Measurements from ENCODE around the gene ABCA7.

The ABCA7 gene

DNA sequence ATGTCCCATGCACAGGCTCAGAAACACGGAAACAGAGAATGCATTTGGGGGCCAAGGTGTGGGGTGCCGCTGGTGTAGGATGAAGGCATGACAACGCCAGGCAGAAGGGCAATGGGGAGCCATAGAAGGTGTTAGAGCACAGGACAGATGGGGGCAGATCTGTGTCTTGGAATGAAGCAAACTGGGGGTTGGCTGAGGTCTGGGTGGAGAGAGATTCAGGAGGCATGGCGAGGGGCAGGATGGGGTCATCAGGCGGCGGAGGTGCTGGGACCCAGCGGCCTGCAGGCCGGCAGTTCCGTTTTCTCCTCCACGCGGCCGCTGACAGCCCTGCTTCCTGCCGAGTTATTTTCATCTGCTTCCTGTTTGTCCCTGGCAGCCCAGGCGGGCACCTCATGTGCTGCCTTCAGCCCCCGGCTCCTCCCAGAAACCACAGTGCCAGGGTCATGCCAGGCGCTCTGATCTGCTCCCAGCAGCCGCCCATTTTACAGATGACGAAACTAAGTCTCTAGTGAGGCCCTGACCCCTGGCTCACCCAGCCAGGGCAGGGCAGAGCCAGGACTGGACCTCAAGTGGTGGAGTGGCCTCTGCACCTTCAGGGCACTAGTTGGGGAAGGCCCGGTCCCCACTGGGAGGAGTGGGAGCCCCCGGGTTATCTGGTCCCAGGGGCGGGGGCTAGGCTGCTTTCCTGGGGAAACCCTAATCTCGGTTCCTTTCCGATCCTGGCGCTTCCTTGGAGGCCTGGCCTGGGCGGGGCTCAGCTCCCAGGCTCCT, 29.3 kb downstream of the ABCA7 start:
- no peak overlapping the region for H3K4me2 ChIP-seq (ENCODE audit: low read length)
- H3K4me1 ChIP-seq: peaks cover 2% of the 10 kb centered on the region
- no peak overlapping the region for H3K27ac ChIP-seq
- H3K27me3 ChIP-seq (ENCODE audit: control insufficient read depth, insufficient read depth, low read length): peaks cover 7% of the 10 kb centered on the region
- no peaks in the 10 kb centered on the region for H3K36me3 ChIP-seq (ENCODE audit: control insufficient read depth, insufficient read depth, low read length)
- no peak overlapping the region for H2AFZ ChIP-seq
- no peaks in the 10 kb centered on the region for H3K79me2 ChIP-seq
- no peak overlapping the region for H3K9ac ChIP-seq
- TF ChIP-seq, protein P1, sequence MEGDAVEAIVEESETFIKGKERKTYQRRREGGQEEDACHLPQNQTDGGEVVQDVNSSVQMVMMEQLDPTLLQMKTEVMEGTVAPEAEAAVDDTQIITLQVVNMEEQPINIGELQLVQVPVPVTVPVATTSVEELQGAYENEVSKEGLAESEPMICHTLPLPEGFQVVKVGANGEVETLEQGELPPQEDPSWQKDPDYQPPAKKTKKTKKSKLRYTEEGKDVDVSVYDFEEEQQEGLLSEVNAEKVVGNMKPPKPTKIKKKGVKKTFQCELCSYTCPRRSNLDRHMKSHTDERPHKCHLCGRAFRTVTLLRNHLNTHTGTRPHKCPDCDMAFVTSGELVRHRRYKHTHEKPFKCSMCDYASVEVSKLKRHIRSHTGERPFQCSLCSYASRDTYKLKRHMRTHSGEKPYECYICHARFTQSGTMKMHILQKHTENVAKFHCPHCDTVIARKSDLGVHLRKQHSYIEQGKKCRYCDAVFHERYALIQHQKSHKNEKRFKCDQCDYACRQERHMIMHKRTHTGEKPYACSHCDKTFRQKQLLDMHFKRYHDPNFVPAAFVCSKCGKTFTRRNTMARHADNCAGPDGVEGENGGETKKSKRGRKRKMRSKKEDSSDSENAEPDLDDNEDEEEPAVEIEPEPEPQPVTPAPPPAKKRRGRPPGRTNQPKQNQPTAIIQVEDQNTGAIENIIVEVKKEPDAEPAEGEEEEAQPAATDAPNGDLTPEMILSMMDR (IDR thresholded peaks at IDR 0.05): no peak
- no peak overlapping the region for H3K4me3 ChIP-seq (ENCODE audit: low read depth, low read length)
- H3K9me3 ChIP-seq (ENCODE audit: control insufficient read depth, low read length): no peaks in the 10 kb centered on the region

- no peak overlapping the region for H3K4me3 ChIP-seq (ENCODE audit: low read depth, low read length)
- H3K4me1 ChIP-seq: no peaks in the 10 kb centered on the region
- peak overlapping the region; percentile 13 for H3K4me2 ChIP-seq (ENCODE audit: low read length)
- H3K36me3 ChIP-seq (ENCODE audit: control insufficient read depth, insufficient read depth, low read length): no peaks in the 10 kb centered on the region
- TF ChIP-seq, protein P1 (IDR thresholded peaks at IDR 0.05): no peak
- no peak overlapping the region for H2AFZ ChIP-seq
- H3K27me3 ChIP-seq (ENCODE audit: control insufficient read depth, insufficient read depth, low read length): peaks cover 7% of the 10 kb centered on the region
- H3K9me3 ChIP-seq (ENCODE audit: control insufficient read depth, low read length): no peaks in the 10 kb centered on the region
- no peak overlapping the region for H3K27ac ChIP-seq
- H3K79me2 ChIP-seq: no peaks in the 10 kb centered on the region
- H3K9ac ChIP-seq: no peak overlapping the region
These were observed 30.6 kb downstream of the ABCA7 start for GRCh38 chr19:1070576-1070930.

GRCh38 chr19:1070931-1071791, 31.3 kb downstream of the ABCA7 start:
- H2AFZ ChIP-seq: no peak overlapping the region
- H3K27me3 ChIP-seq (ENCODE audit: control insufficient read depth, insufficient read depth, low read length): peaks cover 7% of the 10 kb centered on the region
- H3K9ac ChIP-seq: no peak overlapping the region
- no peaks in the 10 kb centered on the region for H3K79me2 ChIP-seq
- no peaks in the 10 kb centered on the region for H3K4me1 ChIP-seq
- H3K27ac ChIP-seq: no peak overlapping the region
- H3K9me3 ChIP-seq (ENCODE audit: control insufficient read depth, low read length): no peaks in the 10 kb centered on the region
- TF ChIP-seq, protein P1 (IDR thresholded peaks at IDR 0.05): no peak
- peak overlapping the region; percentile 13 for H3K4me2 ChIP-seq (ENCODE audit: low read length)
- H3K36me3 ChIP-seq (ENCODE audit: control insufficient read depth, insufficient read depth, low read length): no peaks in the 10 kb centered on the region
- no peak overlapping the region for H3K4me3 ChIP-seq (ENCODE audit: low read depth, low read length)

DNA sequence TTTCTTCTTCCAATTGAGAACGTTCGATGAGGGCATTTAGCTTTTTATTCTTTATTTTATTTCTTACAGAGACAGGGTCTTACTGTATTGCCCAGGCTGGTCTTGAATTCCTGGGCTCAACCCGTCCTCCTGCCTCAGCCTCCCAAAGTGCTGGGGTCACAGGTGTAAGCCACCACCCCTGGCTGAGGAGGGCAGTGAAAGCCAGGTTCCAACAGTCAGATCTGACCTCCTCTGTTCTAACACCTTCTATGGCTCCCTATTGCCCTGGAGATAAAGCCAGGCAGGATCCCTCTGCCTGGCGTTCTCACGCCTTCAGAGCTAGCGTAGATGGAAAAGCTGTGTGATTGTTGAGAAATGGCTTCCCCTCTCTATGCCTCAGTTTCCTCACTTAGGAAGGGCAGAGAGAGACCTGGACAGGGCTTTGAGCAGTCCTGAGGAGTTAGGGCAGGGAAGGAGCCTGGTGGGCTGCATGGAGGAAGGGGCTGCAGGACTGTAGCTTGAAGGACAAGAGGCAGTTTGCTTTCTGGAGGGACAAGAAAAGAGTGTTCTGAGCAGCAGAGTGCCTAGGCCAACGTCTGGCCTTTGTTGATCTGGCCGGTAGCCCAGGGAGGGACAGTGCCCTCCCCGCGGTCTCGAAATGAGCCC, 32.6 kb downstream of the ABCA7 start:
- no peak overlapping the region for H3K27ac ChIP-seq
- peaks cover 2% of the 10 kb centered on the region for H3K27me3 ChIP-seq (ENCODE audit: control insufficient read depth, insufficient read depth, low read length)
- H3K4me1 ChIP-seq: no peaks in the 10 kb centered on the region
- H3K4me2 ChIP-seq (ENCODE audit: low read length): no peak overlapping the region
- H3K4me3 ChIP-seq (ENCODE audit: low read depth, low read length): no peak overlapping the region
- no peak overlapping the region for H3K9ac ChIP-seq
- no peaks in the 10 kb centered on the region for H3K79me2 ChIP-seq
- H2AFZ ChIP-seq: no peak overlapping the region
- TF ChIP-seq, protein P1 (IDR thresholded peaks at IDR 0.05): no peak
- no peaks in the 10 kb centered on the region for H3K9me3 ChIP-seq (ENCODE audit: control insufficient read depth, low read length)
- H3K36me3 ChIP-seq (ENCODE audit: control insufficient read depth, insufficient read depth, low read length): no peaks in the 10 kb centered on the region
